Measurements from ENCODE around the gene TPRN. TPM values are rescaled to one million over a fixed set of nuclear protein-coding genes. Genes with fewer than 3 reads are reported as not detected.

Gene TPRN
- polyA plus RNA-seq, 1 donor from 2014 or later = 8.1 TPM

DNA sequence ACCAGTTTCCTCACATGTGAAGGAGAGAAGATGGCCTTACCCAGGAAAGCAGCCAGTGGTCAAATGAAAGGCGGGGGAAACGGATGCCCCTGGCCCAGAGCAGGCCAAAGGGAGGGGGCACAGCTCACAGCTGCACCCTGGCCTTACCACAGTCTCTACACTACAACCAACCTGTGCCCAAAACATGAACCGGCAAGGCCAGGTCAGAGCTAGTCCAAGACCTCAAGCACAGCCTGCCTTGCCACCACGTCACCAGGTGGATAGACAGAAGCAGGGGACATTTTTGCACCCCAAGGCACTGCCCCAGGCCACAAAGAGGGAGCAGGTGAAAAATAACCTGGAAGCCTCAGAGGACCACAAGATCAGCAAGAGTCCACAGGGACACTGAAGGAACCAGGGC lies 57.1 kb downstream of the TPRN start:
- no peaks in the 10 kb centered on the region for H3F3A ChIP-seq (ENCODE audit: insufficient read depth, low read length, poor library complexity, severe bottlenecking)
- no peaks in the 10 kb centered on the region for H3K9me3 ChIP-seq (ENCODE audit: low read length)
- H3K4me2 ChIP-seq (ENCODE audit: low read length) = no peak overlapping the region
- H3K9me2 ChIP-seq (ENCODE audit: insufficient read depth, low read length) = no peaks in the 10 kb centered on the region
- H4K20me1 ChIP-seq (ENCODE audit: insufficient read depth) = no peaks in the 10 kb centered on the region
- H3K9ac ChIP-seq (ENCODE audit: low read length) = no peak overlapping the region
- H3K27me3 ChIP-seq (ENCODE audit: insufficient read depth, low read depth, low read length) = peaks cover 55% of the 10 kb centered on the region
- H3K4me3 ChIP-seq (ENCODE audit: low read length) = no peak overlapping the region
- H2AFZ ChIP-seq (ENCODE audit: low read depth, low read length) = no peak overlapping the region
- no peaks in the 10 kb centered on the region for H3K79me2 ChIP-seq (replicated peaks; ENCODE audit: insufficient read depth, low read length)
- H3K36me3 ChIP-seq (ENCODE audit: insufficient read depth, low read length) = no peaks in the 10 kb centered on the region
- TF ChIP-seq EZH2 (IDR thresholded peaks at IDR 0.05; ENCODE audit: borderline replicate concordance, insufficient read depth, low read length, poor library complexity, severe bottlenecking) (no peak), POLR2AphosphoS5 (IDR thresholded peaks at IDR 0.05) (no peak), SMC3 (conservative IDR thresholded peaks at IDR 0.05; ENCODE audit: poor library complexity) (no peak), TAF1 (IDR thresholded peaks at IDR 0.05; ENCODE audit: low read depth) (no peak), EP300 (conservative IDR thresholded peaks at IDR 0.05; ENCODE audit: poor library complexity, severe bottlenecking) (no peak), CTCF (IDR thresholded peaks at IDR 0.05; ENCODE audit: poor library complexity, severe bottlenecking) (no peak), REST (IDR thresholded peaks at IDR 0.05; ENCODE audit: borderline replicate concordance) (no peak), RAD21 (conservative IDR thresholded peaks at IDR 0.05) (no peak), MXI1 (conservative IDR thresholded peaks at IDR 0.05; ENCODE audit: poor library complexity, severe bottlenecking) (no peak)
- H3K27ac ChIP-seq (ENCODE audit: low read length) = no peak overlapping the region

DNA sequence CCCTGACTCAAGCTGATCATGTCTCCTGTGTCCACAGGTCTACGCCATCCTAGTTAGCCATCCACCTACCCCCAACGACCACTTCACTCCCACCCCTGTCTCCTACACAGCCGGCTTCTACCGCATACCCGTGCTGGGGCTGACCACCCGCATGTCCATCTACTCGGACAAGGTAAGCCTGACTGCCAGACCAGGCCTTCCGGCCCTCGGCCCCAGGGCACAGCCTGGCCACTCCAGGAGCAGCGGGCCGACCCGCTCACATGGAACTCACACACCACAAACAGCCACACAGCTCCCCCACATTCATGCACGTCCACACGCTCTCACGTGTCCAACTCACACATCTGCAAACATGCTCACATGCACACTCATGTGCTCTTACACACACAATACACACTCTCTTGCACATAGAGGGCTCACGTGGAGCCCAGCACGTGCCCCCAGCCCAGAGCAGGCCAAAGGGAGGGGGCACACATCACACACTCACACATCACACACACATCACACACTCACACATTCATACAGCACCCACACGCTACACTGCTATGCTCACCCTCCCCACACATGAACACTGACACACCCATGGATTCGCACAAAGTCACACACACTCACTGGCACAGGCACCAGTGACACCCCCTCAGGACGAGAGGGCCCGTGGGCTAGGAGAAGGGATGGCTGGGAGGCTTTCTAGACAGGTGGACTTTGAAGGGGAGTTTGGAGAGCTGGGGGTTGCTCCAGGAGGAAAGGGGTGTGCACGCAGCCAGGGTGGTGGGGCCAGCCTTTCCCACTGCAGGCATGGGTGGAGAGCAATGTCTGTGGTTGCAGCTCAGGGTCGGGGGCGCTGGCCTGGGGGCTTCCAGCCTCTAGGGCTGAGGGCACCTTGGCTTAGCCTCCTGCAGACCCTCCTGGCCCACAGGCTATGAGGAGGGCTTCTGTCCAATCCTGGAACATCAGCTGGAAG lies 58.3 kb downstream of the TPRN start:
- Histone ChIP-seq H3K36me3 (ENCODE audit: insufficient read depth, low read length) (no peaks in the 10 kb centered on the region), H3K9ac (ENCODE audit: low read length) (no peak overlapping the region), H2AFZ (ENCODE audit: low read depth, low read length) (no peak overlapping the region), H3K27me3 (ENCODE audit: insufficient read depth, low read depth, low read length) (peaks cover 65% of the 10 kb centered on the region), H3K9me2 (ENCODE audit: insufficient read depth, low read length) (no peaks in the 10 kb centered on the region), H3K27ac (ENCODE audit: low read length) (no peak overlapping the region), H3K9me3 (ENCODE audit: low read length) (no peaks in the 10 kb centered on the region), H3K4me2 (ENCODE audit: low read length) (no peak overlapping the region), H4K20me1 (ENCODE audit: insufficient read depth) (no peaks in the 10 kb centered on the region), H3K4me3 (ENCODE audit: low read length) (no peak overlapping the region), H3F3A (ENCODE audit: insufficient read depth, low read length, poor library complexity, severe bottlenecking) (no peaks in the 10 kb centered on the region), H3K79me2 (replicated peaks; ENCODE audit: insufficient read depth, low read length) (no peaks in the 10 kb centered on the region)
- TF ChIP-seq REST (IDR thresholded peaks at IDR 0.05; ENCODE audit: borderline replicate concordance) (no peak), EP300 (conservative IDR thresholded peaks at IDR 0.05; ENCODE audit: poor library complexity, severe bottlenecking) (no peak), MXI1 (conservative IDR thresholded peaks at IDR 0.05; ENCODE audit: poor library complexity, severe bottlenecking) (no peak), TAF1 (IDR thresholded peaks at IDR 0.05; ENCODE audit: low read depth) (no peak), EZH2 (IDR thresholded peaks at IDR 0.05; ENCODE audit: borderline replicate concordance, insufficient read depth, low read length, poor library complexity, severe bottlenecking) (no peak), CTCF (IDR thresholded peaks at IDR 0.05; ENCODE audit: poor library complexity, severe bottlenecking) (no peak), SMC3 (conservative IDR thresholded peaks at IDR 0.05; ENCODE audit: poor library complexity) (no peak), RAD21 (conservative IDR thresholded peaks at IDR 0.05) (no peak), POLR2AphosphoS5 (IDR thresholded peaks at IDR 0.05) (no peak)
